Measurements from ENCODE around the gene FAM120B.

FAM120B gene

DNA sequence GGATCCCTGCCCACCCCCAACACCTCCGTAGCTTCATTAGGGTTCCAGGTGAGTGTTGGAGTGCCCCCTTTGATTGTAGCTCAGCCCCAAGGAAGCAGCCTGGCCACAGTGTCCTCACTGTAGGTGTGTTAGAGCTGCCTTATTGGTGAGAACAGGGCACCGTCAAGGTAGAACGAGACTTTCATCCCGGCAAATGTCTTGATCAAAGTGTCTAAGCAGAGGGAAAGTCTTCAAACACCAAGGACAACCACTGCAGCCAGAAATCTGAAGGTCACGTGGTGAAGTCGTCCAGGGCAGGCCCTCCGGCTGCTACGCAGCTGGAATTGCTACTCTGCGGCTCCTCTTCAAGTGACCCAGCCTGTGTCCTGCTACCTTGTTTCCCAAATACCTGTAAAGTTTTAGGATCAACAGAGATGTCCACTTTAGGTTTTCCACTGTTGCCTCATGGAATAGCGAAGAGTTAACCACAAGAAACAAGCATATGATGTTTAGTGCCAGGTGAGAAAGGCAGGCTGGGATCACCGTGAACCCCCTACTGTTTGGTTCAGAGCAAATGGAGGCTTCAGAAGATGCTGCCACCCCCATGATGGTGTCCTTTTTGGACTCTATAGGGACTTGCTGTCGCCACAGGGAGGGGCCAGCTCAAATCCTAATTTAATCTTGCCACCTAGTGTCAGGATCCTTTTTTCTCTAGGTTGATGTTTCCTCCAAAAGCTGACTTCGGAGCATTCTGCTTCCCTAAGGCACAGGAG is 14.0 kb upstream of the FAM120B start:
- Histone ChIP-seq H3K27me3 (ENCODE audit: low read depth, low read length) (peaks cover 8% of the 10 kb centered on the region; the same call in 1 of the 2 replicates), H3K36me3 (replicated peaks; ENCODE audit: low read depth, low read length) (no peaks in the 10 kb centered on the region), H2AFZ (ENCODE audit: low read depth, low read length) (no peak overlapping the region), H3K4me2 (ENCODE audit: low read length) (peak overlapping the region; percentile 28; the same call in 1 of the 2 replicates), H3K27ac (ENCODE audit: low read length) (no peak overlapping the region), H4K20me1 (ENCODE audit: insufficient read depth, low read length) (no peaks in the 10 kb centered on the region), H3K4me1 (ENCODE audit: low read length) (no peaks in the 10 kb centered on the region), H3K4me3 (ENCODE audit: low read length) (no peak overlapping the region), H3K9me3 (ENCODE audit: insufficient read depth, low read length) (no peaks in the 10 kb centered on the region), H3K9ac (ENCODE audit: low read length) (no peak overlapping the region), H3K79me2 (ENCODE audit: low read length) (no peaks in the 10 kb centered on the region)
- TF ChIP-seq EZH2phosphoT487 (IDR thresholded peaks at IDR 0.05; ENCODE audit: low read depth) = no peak
- TF ChIP-seq, protein P1, sequence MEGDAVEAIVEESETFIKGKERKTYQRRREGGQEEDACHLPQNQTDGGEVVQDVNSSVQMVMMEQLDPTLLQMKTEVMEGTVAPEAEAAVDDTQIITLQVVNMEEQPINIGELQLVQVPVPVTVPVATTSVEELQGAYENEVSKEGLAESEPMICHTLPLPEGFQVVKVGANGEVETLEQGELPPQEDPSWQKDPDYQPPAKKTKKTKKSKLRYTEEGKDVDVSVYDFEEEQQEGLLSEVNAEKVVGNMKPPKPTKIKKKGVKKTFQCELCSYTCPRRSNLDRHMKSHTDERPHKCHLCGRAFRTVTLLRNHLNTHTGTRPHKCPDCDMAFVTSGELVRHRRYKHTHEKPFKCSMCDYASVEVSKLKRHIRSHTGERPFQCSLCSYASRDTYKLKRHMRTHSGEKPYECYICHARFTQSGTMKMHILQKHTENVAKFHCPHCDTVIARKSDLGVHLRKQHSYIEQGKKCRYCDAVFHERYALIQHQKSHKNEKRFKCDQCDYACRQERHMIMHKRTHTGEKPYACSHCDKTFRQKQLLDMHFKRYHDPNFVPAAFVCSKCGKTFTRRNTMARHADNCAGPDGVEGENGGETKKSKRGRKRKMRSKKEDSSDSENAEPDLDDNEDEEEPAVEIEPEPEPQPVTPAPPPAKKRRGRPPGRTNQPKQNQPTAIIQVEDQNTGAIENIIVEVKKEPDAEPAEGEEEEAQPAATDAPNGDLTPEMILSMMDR (IDR thresholded peaks at IDR 0.05; ENCODE audit: low read depth, low read length) = no peak

DNA sequence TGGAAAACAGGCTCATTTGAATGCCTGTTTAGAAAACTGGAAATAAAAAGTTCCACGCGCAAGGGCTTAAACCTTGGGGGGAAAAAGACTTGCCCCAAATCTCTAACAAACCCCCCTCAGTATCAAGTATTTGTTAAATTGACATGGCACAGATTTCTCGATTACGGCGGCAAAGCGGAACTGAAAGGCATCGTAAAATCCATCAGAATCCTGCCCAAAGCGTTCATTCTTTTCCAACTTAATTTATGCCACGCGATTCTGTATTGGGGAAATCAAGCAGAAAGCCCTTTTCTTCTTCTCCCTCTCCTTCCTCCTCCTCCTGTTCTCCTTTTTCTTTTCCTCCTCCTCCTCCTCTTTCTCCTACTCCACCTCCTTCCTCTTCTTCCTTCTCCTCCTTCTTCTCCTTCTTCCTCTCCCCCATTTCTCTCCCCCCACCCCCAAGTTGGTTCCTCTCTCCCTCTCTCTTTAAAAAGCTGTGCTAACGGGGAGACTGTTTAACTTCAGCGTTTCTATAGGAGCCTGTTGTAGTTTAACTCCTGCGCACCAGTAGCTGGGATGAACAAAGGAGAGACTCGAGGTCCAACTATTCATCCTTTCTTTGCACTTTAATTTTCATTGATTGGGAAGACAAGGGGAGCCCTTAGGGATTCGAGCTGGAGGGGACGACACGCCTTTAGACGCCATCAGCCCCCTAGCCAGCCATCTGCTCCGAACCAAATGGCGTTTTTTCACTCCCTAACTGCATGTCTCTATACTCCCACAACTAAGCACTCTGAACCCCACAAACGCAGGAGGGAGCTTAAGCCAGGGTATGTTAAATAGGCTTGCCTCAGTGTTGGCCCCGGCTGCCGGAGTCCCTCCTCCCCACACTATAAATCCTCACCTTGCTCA is 13.0 kb upstream of the FAM120B start:
- Histone ChIP-seq H3K9me3 (ENCODE audit: insufficient read depth, low read length) (no peaks in the 10 kb centered on the region), H4K20me1 (ENCODE audit: insufficient read depth, low read length) (no peaks in the 10 kb centered on the region), H2AFZ (ENCODE audit: low read depth, low read length) (no peak overlapping the region), H3K4me2 (ENCODE audit: low read length) (peak overlapping the region; percentile 28), H3K4me1 (ENCODE audit: low read length) (no peaks in the 10 kb centered on the region), H3K79me2 (ENCODE audit: low read length) (no peaks in the 10 kb centered on the region), H3K36me3 (replicated peaks; ENCODE audit: low read depth, low read length) (no peaks in the 10 kb centered on the region), H3K27ac (ENCODE audit: low read length) (no peak overlapping the region), H3K27me3 (ENCODE audit: low read depth, low read length) (peaks cover 8% of the 10 kb centered on the region; the same call in 1 of the 2 replicates), H3K4me3 (ENCODE audit: low read length) (no peak overlapping the region), H3K9ac (ENCODE audit: low read length) (no peak overlapping the region)
- no peak for TF ChIP-seq EZH2phosphoT487 (IDR thresholded peaks at IDR 0.05; ENCODE audit: low read depth)
- TF ChIP-seq, protein P1 (IDR thresholded peaks at IDR 0.05; ENCODE audit: low read depth, low read length) = no peak

DNA sequence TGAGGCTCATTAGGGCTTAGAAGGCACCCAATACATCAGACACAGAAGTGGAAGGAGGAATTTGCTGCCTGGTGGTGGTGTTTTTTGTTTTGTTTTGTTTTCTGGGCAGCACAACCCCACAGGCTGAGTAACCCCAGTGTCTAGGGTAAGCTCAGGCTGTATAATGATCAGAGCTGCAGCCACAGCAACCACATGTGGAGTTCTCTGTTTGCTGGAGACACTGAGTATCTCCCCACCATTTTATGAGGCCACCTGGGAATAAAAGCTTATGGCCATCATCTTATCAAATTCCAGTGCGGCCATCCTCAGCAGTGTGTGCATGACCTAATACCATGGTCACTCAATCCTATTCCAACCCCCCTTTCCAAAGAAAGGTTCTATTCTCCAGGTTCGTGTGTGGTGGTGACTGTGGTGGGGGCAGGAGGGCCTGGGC is 12.2 kb upstream of the FAM120B start:
- Histone ChIP-seq H3K27me3 (ENCODE audit: low read depth, low read length) (peaks cover 8% of the 10 kb centered on the region; the same call in 1 of the 2 replicates), H3K36me3 (replicated peaks; ENCODE audit: low read depth, low read length) (no peaks in the 10 kb centered on the region), H3K27ac (ENCODE audit: low read length) (no peak overlapping the region), H3K9me3 (ENCODE audit: insufficient read depth, low read length) (no peaks in the 10 kb centered on the region), H3K79me2 (ENCODE audit: low read length) (no peaks in the 10 kb centered on the region), H3K4me2 (ENCODE audit: low read length) (no peak overlapping the region), H4K20me1 (ENCODE audit: insufficient read depth, low read length) (no peaks in the 10 kb centered on the region), H3K4me1 (ENCODE audit: low read length) (no peaks in the 10 kb centered on the region), H2AFZ (ENCODE audit: low read depth, low read length) (no peak overlapping the region), H3K4me3 (ENCODE audit: low read length) (no peak overlapping the region), H3K9ac (ENCODE audit: low read length) (no peak overlapping the region)
- no peak for TF ChIP-seq EZH2phosphoT487 (IDR thresholded peaks at IDR 0.05; ENCODE audit: low read depth)
- TF ChIP-seq, protein P1 (IDR thresholded peaks at IDR 0.05; ENCODE audit: low read depth, low read length) = no peak
